ENCODE results near the gene GPR135. TPM values are rescaled to one million over a fixed set of nuclear protein-coding genes. Genes with fewer than 3 reads are reported as not detected.

The GPR135 gene
- total and polyA plus RNA-seq, 8 donors, result 0.93 to 2.0 (median 1.3) TPM

- intact Hi-C loops (cut with DNase I), result no loop called here
Observed at GRCh38 chr14:59480166-59480565, 15.0 kb upstream of the GPR135 start.

DNA sequence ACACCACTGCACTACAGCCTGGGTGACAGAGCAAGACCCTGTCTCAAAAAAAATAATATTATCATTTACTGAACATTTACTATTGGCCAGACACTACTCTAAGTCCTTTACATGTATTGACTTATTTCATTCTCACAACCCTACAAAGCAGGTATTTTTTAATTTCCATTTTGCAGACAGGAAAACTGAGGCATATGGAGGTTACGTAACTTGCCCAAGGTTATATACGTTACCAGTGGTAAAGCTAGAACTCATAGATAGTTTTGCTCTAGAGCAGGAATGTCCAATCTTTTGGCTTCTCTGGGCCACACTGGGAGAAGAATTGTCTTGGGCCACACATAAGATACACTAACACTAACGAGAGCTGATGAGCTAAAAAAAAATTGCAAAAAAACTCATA, 13.4 kb upstream of the GPR135 start:
- Histone ChIP-seq H3K9me3 (no peaks in the 10 kb centered on the region), H3K4me3 (no peak overlapping the region), H3K27ac (no peak overlapping the region), H3K4me1 (peaks cover 11 to 20% (median 17%) of the 10 kb centered on the region in 3 donors), H3K27me3 (no peaks in the 10 kb centered on the region), H3K36me3 (peaks cover 0 to 10% (median 10%) of the 10 kb centered on the region in 3 donors)
- ATAC-seq (no peak), DNase-seq (no peak), FAIRE-seq (no peak)
- intact Hi-C loops (cut with DNase I), result no loop called here
- TF ChIP-seq CTCF (IDR thresholded peaks at IDR 0.05), result no peak
- WGBS, 2 donors, result 93 to 94% methylated on average over 3 of the region's 3 CpGs

More at GRCh38 chr14:59480166-59480565, 15.0 kb upstream of the GPR135 start:
- Histone ChIP-seq H3K27me3 (no peaks in the 10 kb centered on the region), H3K4me3 (no peak overlapping the region), H3K27ac (no peak overlapping the region), H3K4me1 (peaks cover 11 to 21% (median 17%) of the 10 kb centered on the region in 3 donors), H3K9me3 (no peaks in the 10 kb centered on the region), H3K36me3 (no peaks in the 10 kb centered on the region)
- FAIRE-seq, result no peak
- no peak for TF ChIP-seq CTCF (IDR thresholded peaks at IDR 0.05)
- WGBS, 2 donors, result 33 to 37% methylated on average over 1 of the region's 1 CpG
- DNase-seq, result no peak
- no peak for ATAC-seq

GRCh38 chr14:59475709-59476108, 10.5 kb upstream of the GPR135 start:
- H3K36me3 ChIP-seq, result peaks cover 0 to 10% (median 10%) of the 10 kb centered on the region in 3 donors
- no peak for ATAC-seq
- no peak overlapping the region for H3K27ac ChIP-seq
- no peak for DNase-seq
- intact Hi-C loops (cut with DNase I), result no loop called here
- peaks cover 0 to 2% (median 1%) of the 10 kb centered on the region in 3 donors for H3K4me1 ChIP-seq
- TF ChIP-seq CTCF (IDR thresholded peaks at IDR 0.05), result no peak
- no peak for FAIRE-seq
- H3K4me3 ChIP-seq, result no peak overlapping the region
- H3K27me3 ChIP-seq, result no peaks in the 10 kb centered on the region
- 88 to 94% methylated on average over 1 of the region's 1 CpG for WGBS, 2 donors
- H3K9me3 ChIP-seq, result no peaks in the 10 kb centered on the region

DNA sequence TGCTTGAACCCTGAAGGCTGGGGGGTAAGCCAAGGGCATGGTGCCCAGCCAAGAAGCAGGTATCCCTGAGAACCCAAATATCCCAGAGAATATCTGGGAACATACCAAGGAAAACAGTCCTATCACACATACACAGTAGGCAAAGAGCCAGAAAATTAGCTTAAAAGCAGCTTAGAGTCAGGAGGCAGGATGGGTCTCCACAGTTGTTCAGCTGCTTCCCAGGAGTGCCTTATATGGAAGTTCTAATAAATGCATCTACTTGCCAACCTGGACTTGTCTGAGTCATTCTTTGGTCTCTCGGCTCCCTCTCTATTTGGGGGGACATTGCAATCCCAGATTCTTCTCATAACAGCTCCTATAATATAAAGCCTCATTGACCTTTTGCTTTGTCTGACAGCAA, 9.0 kb upstream of the GPR135 start:
- no peak for DNase-seq
- Histone ChIP-seq H3K36me3 (peaks cover 0 to 10% (median 10%) of the 10 kb centered on the region in 3 donors), H3K9me3 (no peaks in the 10 kb centered on the region), H3K4me1 (no peaks in the 10 kb centered on the region), H3K27ac (no peak overlapping the region), H3K4me3 (no peak overlapping the region), H3K27me3 (no peaks in the 10 kb centered on the region)
- no peak for TF ChIP-seq CTCF (IDR thresholded peaks at IDR 0.05)
- no peak for ATAC-seq
- intact Hi-C loops (cut with DNase I), result no loop called here
- no peak for FAIRE-seq
- 70 to 86% methylated on average over 1 of the region's 1 CpG for WGBS, 2 donors

DNA sequence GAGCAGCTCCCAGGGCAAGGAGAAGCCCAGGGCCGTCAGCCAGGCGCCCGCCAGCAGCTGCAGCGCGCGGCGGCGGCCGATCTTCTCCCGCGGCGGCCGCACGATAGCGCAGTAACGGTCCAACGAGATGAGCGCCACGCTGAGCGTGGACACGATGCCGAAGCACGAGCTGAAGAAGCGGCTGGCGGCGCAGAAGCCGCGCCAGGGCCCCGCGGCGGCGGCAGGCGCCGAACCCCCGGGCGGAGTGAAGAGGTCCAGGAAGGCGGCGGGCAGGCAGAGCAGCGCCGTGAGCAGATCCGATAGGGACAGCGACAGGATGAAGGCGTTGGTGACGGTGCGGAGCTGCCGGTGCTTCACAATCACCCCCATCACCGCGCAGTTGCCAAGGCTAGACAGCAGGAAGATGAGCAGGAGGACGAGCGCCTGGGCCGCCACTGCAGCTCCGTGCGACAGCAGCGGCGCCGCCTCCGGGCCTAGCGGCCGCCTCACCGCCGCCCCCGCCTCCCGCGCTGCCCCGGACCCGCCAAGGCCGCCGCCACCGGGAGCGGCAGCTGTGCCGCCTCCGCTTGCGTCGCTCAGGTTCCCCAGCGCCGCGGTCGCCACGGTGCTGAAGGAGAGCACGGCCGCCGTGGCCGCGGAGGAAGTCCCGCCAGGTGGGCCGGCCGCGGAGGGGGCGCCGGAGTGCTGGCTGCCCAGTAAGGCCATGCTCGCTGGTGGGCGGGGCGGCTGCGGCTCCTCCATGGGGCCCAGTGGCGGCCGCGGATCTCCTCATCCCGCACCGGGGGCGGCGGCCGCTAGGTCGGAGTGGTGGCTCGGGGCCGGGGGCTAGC, 479 bp downstream of the GPR135 start:
- ATAC-seq (peak; percentile 82 to 88 (median 88)), DNase-seq (peak; percentile 67 to 87 (median 74)), FAIRE-seq (no peak)
- no peaks in the 10 kb centered on the region for H3K9me3 ChIP-seq
- TF ChIP-seq CTCF (IDR thresholded peaks at IDR 0.05), result no peak
- H3K27ac ChIP-seq, result peak overlapping the region; percentile 56 to 76 (median 64)
- H3K4me1 ChIP-seq, result peaks cover 0 to 5% (median 5%) of the 10 kb centered on the region in 3 donors
- intact Hi-C loops (cut with DNase I), result no loop called here
- no peaks in the 10 kb centered on the region for H3K27me3 ChIP-seq
- 0% methylated on average over 91 to 105 of the region's 105 CpGs for WGBS, 2 donors
- peak overlapping the region; percentile 49 to 77 (median 65) for H3K4me3 ChIP-seq
- no peaks in the 10 kb centered on the region for H3K36me3 ChIP-seq
